ENCODE measurements around the gene ACSS3.
"Not testable (repeated sequence)": the region's sequence is repeated elsewhere in the genome, so short reads cannot be mapped to it uniquely, and the experiment has no call there.

ACSS3 gene

DNA sequence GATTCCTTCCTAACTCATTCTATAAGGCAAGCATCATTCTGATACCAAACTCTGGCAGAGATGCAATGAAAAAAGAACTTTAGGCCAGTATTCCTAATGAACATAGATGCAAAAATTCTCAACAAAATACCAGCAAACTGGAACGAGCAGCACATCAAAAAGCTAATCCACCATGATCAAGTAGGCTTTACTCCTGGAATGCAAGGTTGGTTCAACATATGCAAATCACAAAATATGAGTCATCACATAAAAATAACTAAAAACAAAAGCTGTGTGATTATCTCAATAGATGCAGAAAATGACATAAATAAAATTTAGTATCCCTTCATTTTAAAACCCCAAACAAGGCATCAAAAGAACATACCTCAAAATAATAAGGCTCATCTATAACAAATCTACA lies 98.9 kb downstream of the ACSS3 start:
- TF ChIP-seq, protein P1, sequence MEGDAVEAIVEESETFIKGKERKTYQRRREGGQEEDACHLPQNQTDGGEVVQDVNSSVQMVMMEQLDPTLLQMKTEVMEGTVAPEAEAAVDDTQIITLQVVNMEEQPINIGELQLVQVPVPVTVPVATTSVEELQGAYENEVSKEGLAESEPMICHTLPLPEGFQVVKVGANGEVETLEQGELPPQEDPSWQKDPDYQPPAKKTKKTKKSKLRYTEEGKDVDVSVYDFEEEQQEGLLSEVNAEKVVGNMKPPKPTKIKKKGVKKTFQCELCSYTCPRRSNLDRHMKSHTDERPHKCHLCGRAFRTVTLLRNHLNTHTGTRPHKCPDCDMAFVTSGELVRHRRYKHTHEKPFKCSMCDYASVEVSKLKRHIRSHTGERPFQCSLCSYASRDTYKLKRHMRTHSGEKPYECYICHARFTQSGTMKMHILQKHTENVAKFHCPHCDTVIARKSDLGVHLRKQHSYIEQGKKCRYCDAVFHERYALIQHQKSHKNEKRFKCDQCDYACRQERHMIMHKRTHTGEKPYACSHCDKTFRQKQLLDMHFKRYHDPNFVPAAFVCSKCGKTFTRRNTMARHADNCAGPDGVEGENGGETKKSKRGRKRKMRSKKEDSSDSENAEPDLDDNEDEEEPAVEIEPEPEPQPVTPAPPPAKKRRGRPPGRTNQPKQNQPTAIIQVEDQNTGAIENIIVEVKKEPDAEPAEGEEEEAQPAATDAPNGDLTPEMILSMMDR (IDR thresholded peaks at IDR 0.05; ENCODE audit: borderline replicate concordance, insufficient read depth, low read depth, low read length) = no peak
- H3K4me3 ChIP-seq (ENCODE audit: low read depth, low read length) = no peak overlapping the region

DNA sequence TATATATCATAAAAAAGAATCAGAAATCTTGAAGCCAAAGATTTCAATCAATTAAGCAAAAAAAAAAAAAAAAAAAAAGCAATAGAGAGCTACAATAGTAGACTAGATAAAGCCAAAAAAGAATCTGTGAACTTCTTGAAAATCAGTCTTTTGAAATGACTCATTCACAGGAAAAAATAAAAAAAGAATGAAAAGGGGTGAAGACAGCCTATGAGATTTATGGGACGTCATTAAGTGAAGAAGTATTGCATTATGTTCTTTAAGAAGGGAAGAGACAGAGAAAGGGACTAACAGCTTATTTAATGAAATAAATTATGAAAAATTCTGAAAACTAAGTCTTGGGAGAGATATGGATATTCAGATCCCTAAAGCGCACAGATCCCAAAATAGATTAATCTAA lies 103.8 kb downstream of the ACSS3 start:
- TF ChIP-seq, protein P1 (IDR thresholded peaks at IDR 0.05; ENCODE audit: borderline replicate concordance, insufficient read depth, low read depth, low read length) = no peak
- H3K4me3 ChIP-seq (ENCODE audit: low read depth, low read length) = no peak overlapping the region

DNA sequence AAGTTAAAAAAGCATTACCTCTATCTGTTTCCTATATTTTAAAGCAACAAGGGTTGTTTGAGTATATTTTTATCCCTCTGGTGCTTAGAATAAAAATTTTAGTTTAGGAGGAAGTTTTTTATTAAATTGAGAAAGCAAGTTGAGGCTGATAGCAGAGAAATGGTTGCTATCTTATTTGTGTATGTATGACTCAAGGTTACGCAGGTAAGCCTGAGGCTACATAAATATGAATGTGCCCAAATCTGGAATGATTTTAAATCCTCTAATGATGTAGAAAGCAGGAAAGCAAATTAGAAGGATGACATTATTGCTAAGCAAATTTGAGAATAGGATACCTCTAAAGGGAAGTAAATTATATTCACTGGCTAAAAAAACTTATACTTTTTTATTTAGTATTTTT lies 109.8 kb downstream of the ACSS3 start:
- no peak overlapping the region for H3K4me3 ChIP-seq (ENCODE audit: low read depth, low read length)
- TF ChIP-seq, protein P1 (IDR thresholded peaks at IDR 0.05; ENCODE audit: borderline replicate concordance, insufficient read depth, low read depth, low read length) = no peak

DNA sequence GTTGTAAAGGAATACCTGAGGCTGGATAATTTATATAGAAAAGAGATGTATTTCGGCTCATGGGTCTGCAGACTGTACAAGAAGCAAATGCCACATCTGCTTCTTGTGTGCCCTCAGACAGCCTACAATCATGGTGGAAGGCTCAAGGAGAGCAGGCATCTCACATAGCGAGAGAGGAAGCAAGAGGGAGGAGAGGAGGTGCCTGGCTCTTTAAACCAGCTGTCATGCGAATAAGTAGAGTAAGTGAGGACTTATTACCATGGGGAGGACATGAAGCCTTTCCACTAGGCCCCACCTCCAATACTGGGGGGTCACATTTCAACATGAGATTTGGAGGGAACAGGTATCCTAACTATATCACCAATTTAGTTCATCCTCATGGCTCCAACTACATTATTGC lies 118.7 kb downstream of the ACSS3 start:
- TF ChIP-seq, protein P1 (IDR thresholded peaks at IDR 0.05; ENCODE audit: borderline replicate concordance, insufficient read depth, low read depth, low read length) = no peak

DNA sequence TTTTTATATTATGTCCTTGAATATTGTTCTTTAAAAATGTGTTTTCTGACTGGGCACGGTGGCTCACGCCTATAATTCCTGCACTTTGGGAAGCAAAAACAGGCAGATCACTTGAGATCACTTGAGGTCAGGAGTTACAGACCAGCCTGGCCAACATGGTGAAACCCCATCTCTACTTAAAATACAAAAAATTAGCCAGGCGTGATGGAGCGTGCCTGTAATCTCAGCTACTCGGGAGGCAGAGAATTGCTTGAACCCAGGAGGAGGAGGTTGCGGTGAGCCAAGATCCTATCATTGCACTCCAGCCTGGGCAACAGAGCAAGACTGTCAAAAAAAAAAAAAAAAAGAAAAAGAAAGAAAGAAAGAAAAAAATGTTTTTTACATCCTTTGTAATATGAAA lies 122.7 kb downstream of the ACSS3 start:
- not testable (repeated sequence) for H3K4me3 ChIP-seq (ENCODE audit: low read depth, low read length)

More for the DNA sequence above, 118.7 kb downstream of the ACSS3 start:
- no peak overlapping the region for H3K4me3 ChIP-seq (ENCODE audit: low read depth, low read length)

DNA sequence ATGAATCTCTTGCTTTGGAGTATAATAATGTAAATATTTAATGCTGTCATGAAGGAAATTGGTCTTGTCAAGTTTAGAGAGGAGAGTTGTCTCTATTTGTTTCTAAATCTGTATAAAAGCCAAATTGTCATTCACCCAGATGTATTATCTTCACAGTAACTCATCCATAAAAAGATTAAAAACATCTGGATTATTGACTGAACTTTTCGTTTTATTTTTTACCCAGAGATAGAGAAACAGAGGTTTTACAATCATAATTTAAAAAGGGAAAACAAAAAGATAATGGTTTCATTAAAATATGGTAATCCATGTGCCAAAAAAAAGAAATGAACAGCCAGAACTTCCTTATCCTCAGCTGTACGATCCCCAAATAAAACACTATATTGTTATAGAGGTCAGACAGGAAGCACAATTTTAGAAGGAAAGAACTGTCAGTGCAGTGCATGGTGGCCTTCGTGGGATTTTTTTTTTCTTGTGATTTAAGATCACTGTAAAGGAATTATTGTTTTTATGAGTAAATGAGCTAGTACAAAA lies 125.9 kb downstream of the ACSS3 start:
- TF ChIP-seq, protein P1 (IDR thresholded peaks at IDR 0.05; ENCODE audit: borderline replicate concordance, insufficient read depth, low read depth, low read length) = no peak
- H3K4me3 ChIP-seq (ENCODE audit: low read depth, low read length) = no peak overlapping the region

DNA sequence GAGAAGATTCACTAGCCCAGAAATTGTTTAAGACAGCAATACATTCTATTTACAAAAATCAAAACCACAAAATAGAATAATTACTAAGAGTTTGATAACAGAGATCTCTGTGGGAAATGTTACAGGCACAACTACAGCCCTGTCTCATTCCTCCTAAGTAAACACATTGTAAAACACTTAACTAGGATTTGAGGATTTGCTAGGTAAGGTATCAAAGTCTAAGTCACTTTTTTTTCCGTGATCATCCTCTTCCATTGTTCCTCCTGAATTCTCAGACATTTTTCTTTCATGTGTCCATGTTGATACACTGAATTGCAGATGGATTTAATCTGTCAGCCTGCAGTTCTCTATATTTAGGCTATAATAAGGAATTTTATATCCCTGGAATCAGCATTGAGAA lies 127.5 kb downstream of the ACSS3 start:
- H3K4me3 ChIP-seq (ENCODE audit: low read depth, low read length) = no peak overlapping the region
- TF ChIP-seq, protein P1 (IDR thresholded peaks at IDR 0.05; ENCODE audit: borderline replicate concordance, insufficient read depth, low read depth, low read length) = no peak

DNA sequence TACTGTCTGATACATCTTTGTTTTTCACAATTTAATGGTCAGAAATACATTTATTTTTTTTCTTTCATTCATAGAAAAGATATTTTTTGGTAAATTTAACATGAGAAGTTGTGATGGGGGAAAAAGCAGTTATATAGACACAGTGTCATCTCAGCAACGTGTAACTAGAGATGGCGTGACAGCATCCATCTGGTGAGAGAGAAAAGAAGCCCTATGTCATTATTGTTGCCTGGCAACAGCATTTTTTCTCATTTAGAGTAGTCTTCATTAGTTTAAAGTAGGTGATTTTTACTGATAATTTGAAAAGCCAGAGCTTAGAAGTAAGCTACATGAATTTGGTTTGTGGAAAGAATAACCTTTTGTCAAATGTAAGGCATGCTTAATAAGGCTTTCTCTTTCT lies 128.6 kb downstream of the ACSS3 start:
- TF ChIP-seq, protein P1 (IDR thresholded peaks at IDR 0.05; ENCODE audit: borderline replicate concordance, insufficient read depth, low read depth, low read length) = no peak
- no peak overlapping the region for H3K4me3 ChIP-seq (ENCODE audit: low read depth, low read length)
